Measurements from ENCODE around the gene KLK5. TPM values are rescaled to one million over a fixed set of nuclear protein-coding genes. Genes with fewer than 3 reads are reported as not detected.
"Not testable (repeated sequence)": the region's sequence is repeated elsewhere in the genome, so short reads cannot be mapped to it uniquely, and the experiment has no call there.

The KLK5 gene
- total RNA-seq, 1 donor from 2014 or later: not detected

DNA sequence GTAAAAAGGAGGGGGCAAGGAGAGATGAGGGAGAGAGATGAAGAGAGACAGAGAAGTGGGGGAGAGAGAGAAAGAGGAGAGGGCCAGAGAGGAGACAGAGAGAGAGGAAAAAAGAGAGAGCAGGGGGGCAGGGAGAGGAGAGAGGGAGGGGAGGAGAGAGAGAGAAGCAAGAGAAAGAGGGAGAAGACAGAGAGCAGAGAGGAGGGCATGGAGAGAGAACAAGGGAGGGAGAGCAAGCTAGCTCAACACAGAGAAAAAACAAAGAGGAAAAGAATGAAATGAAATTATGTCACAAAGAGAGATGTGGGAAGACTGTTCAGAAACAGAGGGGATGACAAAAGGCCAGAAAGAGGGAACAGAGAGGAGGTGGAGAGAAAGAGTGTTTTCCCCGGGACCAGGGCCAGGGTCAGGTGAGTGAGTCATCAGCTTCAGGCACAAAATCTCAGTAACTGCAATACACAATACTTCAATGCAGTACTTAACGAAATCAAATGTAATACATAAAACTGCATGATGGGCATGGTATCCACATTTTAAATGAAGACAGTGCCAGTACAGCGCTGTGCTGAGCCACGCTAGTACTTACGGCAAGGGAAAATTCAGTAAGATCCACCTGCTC is 26.0 kb upstream of the KLK5 start:
- Mint-ChIP-seq H3K4me1 (ENCODE audit: unreplicated experiment) (no peaks in the 10 kb centered on the region), H3K4me3 (ENCODE audit: unreplicated experiment) (no peak overlapping the region), H3K27me3 (ENCODE audit: unreplicated experiment) (peaks cover 11% of the 10 kb centered on the region), H3K36me3 (ENCODE audit: low read depth, unreplicated experiment) (no peaks in the 10 kb centered on the region), H3K9me3 (ENCODE audit: unreplicated experiment) (no peaks in the 10 kb centered on the region), H3K27ac (ENCODE audit: unreplicated experiment) (no peak overlapping the region)
- TF ChIP-seq, protein P1, sequence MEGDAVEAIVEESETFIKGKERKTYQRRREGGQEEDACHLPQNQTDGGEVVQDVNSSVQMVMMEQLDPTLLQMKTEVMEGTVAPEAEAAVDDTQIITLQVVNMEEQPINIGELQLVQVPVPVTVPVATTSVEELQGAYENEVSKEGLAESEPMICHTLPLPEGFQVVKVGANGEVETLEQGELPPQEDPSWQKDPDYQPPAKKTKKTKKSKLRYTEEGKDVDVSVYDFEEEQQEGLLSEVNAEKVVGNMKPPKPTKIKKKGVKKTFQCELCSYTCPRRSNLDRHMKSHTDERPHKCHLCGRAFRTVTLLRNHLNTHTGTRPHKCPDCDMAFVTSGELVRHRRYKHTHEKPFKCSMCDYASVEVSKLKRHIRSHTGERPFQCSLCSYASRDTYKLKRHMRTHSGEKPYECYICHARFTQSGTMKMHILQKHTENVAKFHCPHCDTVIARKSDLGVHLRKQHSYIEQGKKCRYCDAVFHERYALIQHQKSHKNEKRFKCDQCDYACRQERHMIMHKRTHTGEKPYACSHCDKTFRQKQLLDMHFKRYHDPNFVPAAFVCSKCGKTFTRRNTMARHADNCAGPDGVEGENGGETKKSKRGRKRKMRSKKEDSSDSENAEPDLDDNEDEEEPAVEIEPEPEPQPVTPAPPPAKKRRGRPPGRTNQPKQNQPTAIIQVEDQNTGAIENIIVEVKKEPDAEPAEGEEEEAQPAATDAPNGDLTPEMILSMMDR (IDR thresholded peaks at IDR 0.05; ENCODE audit: unreplicated experiment): no peak
- no peak for DNase-seq (ENCODE audit: low spot score)

DNA sequence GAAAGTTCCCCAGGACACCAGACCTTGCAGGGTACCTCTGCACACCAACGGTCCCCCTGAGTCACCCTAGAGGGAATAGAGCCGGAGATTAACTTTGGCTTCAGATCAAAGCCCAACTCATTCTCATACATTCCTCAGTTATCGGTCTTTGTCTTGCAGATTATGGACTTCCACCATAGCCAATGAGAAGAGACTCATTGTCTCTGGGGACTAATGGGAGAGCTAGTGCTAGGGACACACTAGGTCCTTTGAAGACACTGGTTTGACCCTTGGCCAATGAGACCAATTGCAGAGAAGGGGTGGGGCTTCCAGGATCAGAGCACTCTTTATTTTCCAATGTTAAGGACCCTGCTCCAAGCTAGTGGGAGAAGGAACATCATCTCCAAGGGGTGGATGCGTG is 24.8 kb upstream of the KLK5 start:
- H3K4me1 Mint-ChIP-seq (ENCODE audit: unreplicated experiment): no peaks in the 10 kb centered on the region
- no peak for DNase-seq (ENCODE audit: low spot score)
- no peaks in the 10 kb centered on the region for H3K9me3 Mint-ChIP-seq (ENCODE audit: unreplicated experiment)
- peaks cover 11% of the 10 kb centered on the region for H3K27me3 Mint-ChIP-seq (ENCODE audit: unreplicated experiment)
- TF ChIP-seq, protein P1 (IDR thresholded peaks at IDR 0.05; ENCODE audit: unreplicated experiment): no peak
- H3K27ac Mint-ChIP-seq (ENCODE audit: unreplicated experiment): no peak overlapping the region
- H3K4me3 Mint-ChIP-seq (ENCODE audit: unreplicated experiment): no peak overlapping the region
- no peaks in the 10 kb centered on the region for H3K36me3 Mint-ChIP-seq (ENCODE audit: low read depth, unreplicated experiment)

DNA sequence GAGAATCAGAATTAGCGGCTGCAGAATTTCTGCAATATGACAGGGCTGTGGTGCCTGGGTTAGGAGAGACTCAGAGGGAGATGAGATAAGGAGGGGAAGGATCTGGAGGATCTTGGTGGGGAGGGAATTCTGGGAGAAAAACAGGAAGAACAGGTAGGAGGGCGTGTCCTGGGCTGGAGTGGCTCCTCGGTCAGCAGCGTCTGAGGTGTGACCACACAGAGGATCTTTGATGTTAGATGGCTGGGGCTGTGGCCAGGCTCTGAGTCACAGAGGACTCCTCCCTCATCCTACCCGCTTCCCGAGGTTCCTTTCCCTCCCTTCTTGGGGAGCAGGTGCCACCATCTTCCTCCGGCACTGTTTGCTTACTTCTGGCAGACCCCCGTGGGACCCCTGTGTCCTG is 22.9 kb upstream of the KLK5 start:
- peaks cover 7% of the 10 kb centered on the region for H3K27me3 Mint-ChIP-seq (ENCODE audit: unreplicated experiment)
- TF ChIP-seq, protein P1 (IDR thresholded peaks at IDR 0.05; ENCODE audit: unreplicated experiment): no peak
- H3K36me3 Mint-ChIP-seq (ENCODE audit: low read depth, unreplicated experiment): no peaks in the 10 kb centered on the region
- DNase-seq (ENCODE audit: low spot score): no peak
- no peaks in the 10 kb centered on the region for H3K4me1 Mint-ChIP-seq (ENCODE audit: unreplicated experiment)
- no peak overlapping the region for H3K27ac Mint-ChIP-seq (ENCODE audit: unreplicated experiment)
- no peaks in the 10 kb centered on the region for H3K9me3 Mint-ChIP-seq (ENCODE audit: unreplicated experiment)
- H3K4me3 Mint-ChIP-seq (ENCODE audit: unreplicated experiment): no peak overlapping the region

DNA sequence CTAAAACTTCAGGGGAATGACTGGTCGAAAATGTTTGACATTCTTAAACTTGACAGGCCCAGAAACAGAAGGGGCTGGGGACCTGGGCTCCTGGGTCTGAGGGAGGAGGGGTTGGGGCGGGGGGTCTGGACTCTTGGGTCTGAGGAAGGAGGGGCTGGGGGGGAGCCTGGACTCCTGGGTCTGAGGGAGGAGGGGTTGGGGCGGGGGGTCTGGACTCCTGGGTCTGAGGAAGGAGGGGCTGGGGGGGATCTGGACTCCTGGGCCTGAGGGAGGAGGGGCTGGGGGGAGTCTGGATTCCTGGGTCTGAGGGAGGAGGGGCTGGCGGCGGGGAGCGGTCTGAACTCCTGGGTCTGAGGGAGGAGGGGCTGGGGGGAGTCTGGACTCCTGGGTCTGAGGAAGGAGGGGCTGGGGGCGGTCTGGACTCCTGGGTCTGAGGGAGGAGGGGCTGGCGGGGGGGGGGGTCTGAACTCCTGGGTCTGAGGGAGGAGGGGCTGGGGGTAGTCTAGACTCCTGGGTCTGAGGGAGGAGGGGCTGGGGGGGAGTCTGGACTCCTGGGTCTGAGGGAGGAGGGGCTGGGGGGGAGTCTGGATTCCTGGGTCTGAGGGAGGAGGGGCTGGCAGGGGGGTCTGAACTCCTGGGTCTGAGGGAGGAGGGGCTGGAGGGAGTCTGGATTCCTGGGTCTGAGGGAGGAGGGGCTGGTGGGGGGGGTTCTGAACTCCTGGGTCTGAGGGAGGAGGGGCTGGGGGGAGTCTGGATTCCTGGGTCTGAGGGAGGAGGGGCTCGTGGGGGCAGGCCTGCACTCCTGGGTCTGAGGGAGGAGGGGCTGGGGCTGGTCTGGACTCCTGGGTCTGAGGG is 22.1 kb upstream of the KLK5 start:
- Mint-ChIP-seq H3K27ac (ENCODE audit: unreplicated experiment) (no peak overlapping the region), H3K4me3 (ENCODE audit: unreplicated experiment) (no peak overlapping the region), H3K9me3 (ENCODE audit: unreplicated experiment) (no peaks in the 10 kb centered on the region), H3K27me3 (ENCODE audit: unreplicated experiment) (peaks cover 5% of the 10 kb centered on the region), H3K36me3 (ENCODE audit: low read depth, unreplicated experiment) (no peaks in the 10 kb centered on the region), H3K4me1 (ENCODE audit: unreplicated experiment) (peaks cover 6% of the 10 kb centered on the region)
- TF ChIP-seq, protein P1 (IDR thresholded peaks at IDR 0.05; ENCODE audit: unreplicated experiment): no peak
- no peak for DNase-seq (ENCODE audit: low spot score)

DNA sequence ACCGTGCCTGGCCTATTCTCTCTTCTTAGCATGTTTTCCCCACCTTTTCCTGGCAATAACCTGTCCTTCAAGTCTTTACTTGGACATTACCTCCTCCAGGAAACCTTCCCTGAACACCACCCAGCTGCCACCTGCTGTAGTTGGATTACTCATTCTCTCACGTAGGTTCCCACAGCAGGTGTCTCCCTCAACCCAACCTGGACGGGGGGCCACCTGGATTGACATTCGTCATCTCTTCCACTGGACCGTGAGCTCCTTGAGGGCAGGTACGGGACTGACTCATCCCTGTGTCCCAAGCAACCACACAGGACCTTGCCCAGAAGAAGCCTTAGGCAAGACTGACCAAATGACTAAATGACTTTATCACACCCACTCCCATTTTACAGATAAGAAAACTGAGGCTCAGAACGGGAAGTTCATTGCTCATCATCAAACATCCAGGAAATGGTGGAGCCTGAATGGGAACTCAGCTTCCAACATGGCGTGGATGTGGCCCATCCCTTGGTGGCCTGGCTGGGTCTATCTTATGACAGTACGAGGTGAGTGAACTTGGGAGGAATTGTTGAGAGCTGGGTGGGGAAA is 20.0 kb upstream of the KLK5 start:
- Mint-ChIP-seq H3K4me3 (ENCODE audit: unreplicated experiment) (no peak overlapping the region), H3K9me3 (ENCODE audit: unreplicated experiment) (no peaks in the 10 kb centered on the region), H3K27me3 (ENCODE audit: unreplicated experiment) (peaks cover 6% of the 10 kb centered on the region), H3K27ac (ENCODE audit: unreplicated experiment) (no peak overlapping the region), H3K36me3 (ENCODE audit: low read depth, unreplicated experiment) (no peaks in the 10 kb centered on the region), H3K4me1 (ENCODE audit: unreplicated experiment) (peaks cover 13% of the 10 kb centered on the region)
- TF ChIP-seq, protein P1 (IDR thresholded peaks at IDR 0.05; ENCODE audit: unreplicated experiment): no peak
- DNase-seq (ENCODE audit: low spot score): no peak

DNA sequence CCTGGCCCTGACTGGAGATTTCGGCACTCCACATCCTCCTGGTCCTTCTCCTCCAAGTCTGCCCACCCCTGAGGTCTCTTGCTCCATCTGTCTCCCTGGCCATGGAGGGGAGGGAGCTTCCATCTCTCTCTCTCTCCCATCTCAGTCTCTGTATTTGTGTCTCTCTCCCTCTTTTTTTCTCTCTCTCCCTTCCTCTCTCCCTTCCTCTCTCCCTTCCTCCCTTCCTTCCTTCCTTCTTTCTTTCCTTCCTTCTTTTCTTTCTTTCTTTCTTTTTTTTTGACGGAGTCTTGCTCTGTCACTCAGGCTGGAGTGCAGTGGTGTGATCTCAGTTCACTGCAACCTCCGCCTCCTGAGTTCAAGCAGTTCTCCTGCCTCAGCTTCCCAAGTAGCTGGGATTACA is 17.0 kb upstream of the KLK5 start:
- DNase-seq (ENCODE audit: low spot score); H3K27ac Mint-ChIP-seq (ENCODE audit: unreplicated experiment): not testable (repeated sequence)
- peaks cover 11% of the 10 kb centered on the region for H3K27me3 Mint-ChIP-seq (ENCODE audit: unreplicated experiment)

More for the DNA sequence above, 17.0 kb upstream of the KLK5 start:
- H3K9me3 Mint-ChIP-seq (ENCODE audit: unreplicated experiment); H3K4me3 Mint-ChIP-seq (ENCODE audit: unreplicated experiment); H3K36me3 Mint-ChIP-seq (ENCODE audit: low read depth, unreplicated experiment): not testable (repeated sequence)
- peaks cover 16% of the 10 kb centered on the region for H3K4me1 Mint-ChIP-seq (ENCODE audit: unreplicated experiment)
